HG02943 (cell line): ENCODE results near the gene CSF3R.

Experiments
- ATAC-seq: cut with Tn5 transposase; IDR thresholded peaks from one replicate; pipeline ENCODE4 v1.9.1; 2021; ENCODE audit warnings: mild to moderate bottlenecking, low read depth, moderate library complexity; ENCODE audit not compliant: unreplicated experiment

The CSF3R gene

GRCh38 chr1:36463803-36464604 lies 18.7 kb downstream of the CSF3R start, which contains the start of gene MRPS15:
Gene MRPS15, minus strand, starts transcription at chr1:36464384. Its CDS starts 109 bp downstream, at chr1:36464275.
- peak; percentile 89 for ATAC-seq

GRCh38 chr1:36463463-36463802 lies 19.3 kb downstream of the CSF3R start:
- ATAC-seq, result no peak

DNA sequence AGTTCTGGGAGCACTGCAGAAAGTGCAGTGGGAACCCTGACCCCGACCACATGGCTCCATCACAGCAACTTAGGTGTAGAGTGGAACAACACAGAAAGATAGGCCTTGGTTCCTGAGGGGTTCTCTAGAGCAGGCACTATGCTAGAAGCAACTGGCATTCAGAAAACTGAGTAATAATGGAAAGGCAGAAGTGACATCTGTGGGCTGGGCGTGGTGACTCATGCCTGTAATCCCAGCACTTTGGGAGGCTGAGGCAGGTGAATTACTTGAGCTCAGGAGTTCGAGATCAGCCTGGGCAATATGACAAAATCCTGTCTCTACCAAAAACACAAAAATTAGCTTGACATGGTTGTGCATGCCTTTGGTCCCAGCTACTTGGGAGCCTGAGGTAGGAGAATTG lies 23.8 kb downstream of the CSF3R start:
- ATAC-seq, result no peak

DNA sequence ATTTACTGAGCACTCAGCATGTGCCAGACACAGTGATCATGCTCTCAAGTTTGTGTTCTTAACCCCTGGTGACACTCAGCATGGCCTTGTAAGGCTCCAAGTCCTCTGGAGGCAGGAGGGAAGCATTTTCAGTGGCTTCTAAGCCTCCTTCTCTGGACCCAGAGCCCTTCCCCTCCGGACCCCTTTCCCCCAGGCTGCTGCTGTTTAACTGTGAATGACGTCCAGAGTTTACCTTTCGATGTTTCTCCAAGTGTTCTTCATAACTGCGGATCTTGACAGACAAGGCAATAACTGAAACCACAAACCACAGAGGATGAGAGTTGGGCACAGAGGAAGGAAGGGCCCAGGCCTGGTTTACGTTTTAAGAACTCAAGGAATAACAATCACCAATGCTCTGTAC lies 25.0 kb downstream of the CSF3R start:
- ATAC-seq, result no peak

DNA sequence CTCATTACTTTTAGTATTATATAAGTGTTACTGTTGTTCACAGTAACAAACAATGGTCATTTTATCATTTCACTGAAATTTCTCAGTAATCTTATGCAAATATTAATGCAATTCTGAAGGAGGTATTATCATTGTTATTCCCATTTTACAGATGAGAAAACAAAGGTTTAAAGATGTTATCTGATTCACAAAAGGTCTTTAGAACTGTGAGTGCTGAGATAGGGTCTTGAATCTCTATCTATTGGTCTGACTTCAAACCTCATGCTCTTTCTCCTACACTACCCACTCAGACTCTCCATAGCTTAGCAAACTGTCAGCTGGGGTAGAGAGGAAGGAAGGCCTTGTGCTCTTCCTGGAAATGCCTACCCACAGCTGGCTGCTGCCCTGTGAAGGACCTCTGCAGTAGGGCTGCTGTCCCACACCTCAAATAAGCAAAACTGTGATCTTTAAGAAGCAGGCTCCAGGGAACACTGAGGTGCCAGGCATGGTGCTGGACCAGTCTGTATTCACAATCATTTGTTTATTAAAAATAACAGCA lies 26.3 kb downstream of the CSF3R start:
- no peak for ATAC-seq

GRCh38 chr1:36455386-36455785 lies 27.3 kb downstream of the CSF3R start:
- ATAC-seq, result no peak

DNA sequence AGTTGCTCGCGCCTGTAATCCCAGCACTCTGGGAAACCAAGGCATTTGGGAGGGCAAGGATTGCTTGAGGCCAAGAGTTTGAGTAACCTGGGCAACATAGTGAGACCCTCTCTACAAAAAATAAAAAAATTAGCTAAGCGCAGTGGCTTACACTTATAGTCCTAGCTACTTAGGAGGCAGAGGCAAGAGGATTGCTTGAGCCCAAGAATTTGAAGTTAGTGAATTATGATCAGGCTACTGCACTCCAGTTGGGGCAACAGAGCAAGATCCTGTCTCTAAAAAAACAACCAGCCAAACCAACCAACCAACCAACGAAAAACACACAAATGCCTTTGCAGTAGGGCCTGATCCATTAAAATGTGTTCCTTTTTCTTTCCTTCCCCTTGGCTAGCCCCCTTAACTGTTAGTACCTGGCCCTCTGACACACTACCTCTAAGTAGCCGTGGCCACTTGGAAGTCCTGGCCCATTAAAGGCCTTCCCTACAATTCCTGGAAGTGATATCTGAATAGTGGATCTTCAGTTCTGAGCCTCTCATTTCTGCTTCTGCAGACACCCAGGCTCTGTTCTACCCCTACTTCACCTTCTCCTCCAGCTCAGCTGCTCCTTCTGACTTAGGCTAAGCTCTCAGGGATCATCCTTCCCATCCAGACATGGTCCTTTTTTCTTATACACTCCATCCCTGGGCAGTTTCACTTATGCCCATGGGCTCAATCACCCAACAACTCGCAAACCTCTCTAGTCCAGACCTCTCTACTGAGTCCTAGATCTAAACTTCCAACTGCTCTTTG lies 28.9 kb downstream of the CSF3R start:
- ATAC-seq, result no peak

DNA sequence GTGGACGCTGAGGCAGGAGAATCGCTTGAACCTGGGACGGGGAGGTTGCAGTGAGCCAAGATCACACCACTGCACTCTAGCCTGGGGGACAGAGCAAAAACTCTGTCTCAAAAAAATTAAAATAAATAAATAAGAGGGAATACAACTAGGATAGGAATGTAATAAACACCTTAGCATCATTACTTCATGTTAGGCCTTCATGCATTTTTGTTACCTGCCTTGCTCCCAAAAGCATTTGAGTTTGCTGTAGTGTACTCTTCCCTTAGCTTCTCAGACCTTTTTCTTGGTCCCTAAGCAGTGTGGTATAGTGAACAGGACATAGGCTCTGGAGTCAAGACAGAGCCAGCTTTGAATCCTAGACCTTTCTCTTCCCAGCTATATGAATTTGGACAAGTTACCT lies 29.7 kb downstream of the CSF3R start:
- ATAC-seq, result no peak

DNA sequence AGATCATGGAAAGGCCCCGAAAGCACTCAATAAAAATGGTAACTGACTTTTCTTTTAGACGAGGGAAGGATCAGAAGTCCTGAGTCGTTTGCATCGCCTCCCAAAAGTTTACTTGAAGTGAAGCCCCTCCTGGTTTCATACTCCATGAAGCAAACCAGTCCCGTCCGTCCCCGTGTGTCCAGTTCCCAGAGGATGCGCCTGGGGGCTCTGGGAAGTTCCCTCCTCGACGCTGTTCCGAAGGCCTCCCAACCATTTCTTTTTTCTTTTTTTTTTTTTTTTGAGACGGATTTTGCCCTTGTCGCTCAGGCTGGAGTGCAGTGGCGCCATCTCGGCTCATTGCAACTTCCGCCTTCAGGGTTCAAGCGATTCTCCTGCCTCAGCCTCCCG lies 31.8 kb downstream of the CSF3R start:
- ATAC-seq, result no peak

DNA sequence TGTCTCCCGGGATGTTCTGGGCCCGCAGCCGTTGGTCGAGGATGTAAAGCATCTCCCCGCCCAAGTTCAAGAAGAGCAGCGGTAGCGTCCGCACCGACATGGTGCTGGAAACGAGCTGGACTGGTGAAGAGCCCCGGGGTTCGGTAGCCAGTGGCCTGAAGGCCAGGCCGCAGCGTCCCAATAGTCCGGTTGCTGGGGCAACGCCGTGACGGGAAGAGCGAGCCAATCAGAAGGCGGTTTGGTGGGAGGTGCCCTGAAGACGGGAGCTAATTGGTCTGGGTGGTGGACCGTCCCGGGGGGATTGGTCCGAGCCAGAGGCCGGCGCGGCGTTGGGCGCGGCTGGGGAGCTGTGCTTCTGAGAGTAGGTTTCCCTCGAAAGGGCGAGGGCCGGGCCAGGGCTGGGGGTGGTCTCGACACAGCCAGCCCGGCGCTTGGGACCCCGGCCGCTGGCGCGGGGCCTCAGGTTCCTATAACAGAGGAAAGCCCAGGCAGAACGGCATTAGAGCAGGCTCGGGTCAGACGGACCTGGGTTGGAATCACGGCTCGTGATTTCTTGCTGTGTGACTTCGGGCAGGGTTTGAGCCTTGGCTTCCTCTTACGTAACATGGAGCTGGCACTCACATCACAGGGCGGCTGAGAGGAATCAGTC lies 32.3 kb downstream of the CSF3R start, which contains the start of gene OSCP1:
Gene OSCP1, minus strand, starts transcription at position 182 of the 649 bp plus-strand sequence. Its CDS starts 82 bp downstream, at position 100.
- peak; percentile 95 for ATAC-seq

GRCh38 chr1:36448530-36449056 lies 34.1 kb downstream of the CSF3R start:
- no peak for ATAC-seq

DNA sequence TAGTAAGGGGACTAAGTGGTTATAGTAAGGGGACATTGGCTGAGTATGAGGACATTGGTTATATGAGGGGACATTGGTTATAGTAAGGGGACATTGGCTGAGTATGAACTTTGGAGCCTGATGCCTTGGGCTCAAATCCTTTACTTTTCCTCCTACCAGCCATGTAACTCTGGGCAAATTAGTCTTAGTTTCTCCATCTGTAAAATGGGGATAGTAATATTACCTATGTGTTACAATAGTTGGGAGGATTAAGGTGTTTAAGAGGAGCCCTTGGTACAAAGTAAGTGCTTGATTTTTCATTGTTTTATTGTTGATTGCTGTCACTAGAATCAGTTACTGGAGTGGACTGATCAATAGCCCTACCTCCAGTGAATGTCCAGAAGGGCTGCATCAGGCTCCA lies 35.3 kb downstream of the CSF3R start:
- ATAC-seq, result no peak

- no peak for ATAC-seq
Observed at GRCh38 chr1:36446746-36447145, 36.0 kb downstream of the CSF3R start.

GRCh38 chr1:36446271-36446670 lies 36.4 kb downstream of the CSF3R start:
- no peak for ATAC-seq

GRCh38 chr1:36443297-36443696 lies 39.4 kb downstream of the CSF3R start:
- no peak for ATAC-seq

- ATAC-seq, result no peak
Observed at GRCh38 chr1:36442337-36442736, 40.4 kb downstream of the CSF3R start.

GRCh38 chr1:36440646-36441045 lies 42.1 kb downstream of the CSF3R start:
- ATAC-seq, result no peak

DNA sequence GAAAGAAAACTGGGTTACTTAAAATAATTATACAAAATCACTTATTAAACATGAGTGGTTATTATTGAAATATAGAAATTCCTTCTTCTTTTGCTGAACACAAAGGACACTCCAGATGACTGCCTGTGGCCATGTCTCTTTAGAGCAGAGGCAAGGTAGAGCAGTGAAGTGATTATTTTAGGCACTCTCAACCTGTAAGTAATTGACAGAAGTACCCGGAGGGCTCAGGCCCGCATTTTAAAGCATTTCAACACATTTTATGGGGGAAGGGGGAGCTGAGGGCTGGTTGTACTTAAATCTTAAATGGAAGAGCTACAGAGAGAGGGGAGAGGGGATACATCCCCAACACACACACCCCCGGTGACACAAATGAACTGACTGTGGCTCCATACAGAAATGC lies 42.7 kb downstream of the CSF3R start:
- no peak for ATAC-seq

DNA sequence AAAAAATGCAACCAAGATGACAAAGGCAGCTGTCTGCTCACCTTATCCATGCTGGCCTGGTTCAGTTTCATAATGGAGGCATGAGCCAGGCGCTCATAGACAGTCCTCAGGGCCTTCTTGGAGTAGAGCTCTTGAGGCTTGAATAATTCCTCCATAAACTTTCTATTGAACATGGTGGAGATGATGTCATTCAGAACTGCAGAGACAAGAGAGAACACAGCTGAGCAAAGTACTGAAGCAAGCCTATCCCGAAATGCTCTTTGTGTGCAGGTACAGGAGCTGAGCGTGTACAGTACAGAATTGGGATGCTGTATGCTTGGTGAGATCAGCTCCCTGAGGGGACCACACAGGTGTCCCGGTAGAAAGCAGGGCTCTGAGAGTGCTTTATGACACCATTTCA lies 44.0 kb downstream of the CSF3R start:
- ATAC-seq, result no peak

DNA sequence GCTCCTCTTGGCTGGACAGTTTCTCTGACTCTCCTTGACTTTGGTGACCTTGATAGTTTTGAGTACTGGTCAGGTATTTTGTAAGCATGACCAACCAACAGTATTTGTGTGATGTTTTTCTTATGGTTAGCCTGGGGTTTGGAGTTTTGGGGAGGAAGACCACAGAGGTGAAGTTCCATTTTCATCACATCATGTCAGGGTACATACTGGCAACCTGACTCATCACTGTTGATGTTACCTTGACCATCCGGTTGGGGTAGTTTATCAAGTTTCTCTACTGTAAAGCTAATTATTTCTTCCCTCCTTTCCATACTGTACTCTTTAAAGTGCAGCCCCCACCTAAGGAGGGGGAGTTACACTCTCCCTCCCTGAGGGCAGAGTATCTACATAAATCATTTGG lies 45.9 kb downstream of the CSF3R start:
- no peak for ATAC-seq

DNA sequence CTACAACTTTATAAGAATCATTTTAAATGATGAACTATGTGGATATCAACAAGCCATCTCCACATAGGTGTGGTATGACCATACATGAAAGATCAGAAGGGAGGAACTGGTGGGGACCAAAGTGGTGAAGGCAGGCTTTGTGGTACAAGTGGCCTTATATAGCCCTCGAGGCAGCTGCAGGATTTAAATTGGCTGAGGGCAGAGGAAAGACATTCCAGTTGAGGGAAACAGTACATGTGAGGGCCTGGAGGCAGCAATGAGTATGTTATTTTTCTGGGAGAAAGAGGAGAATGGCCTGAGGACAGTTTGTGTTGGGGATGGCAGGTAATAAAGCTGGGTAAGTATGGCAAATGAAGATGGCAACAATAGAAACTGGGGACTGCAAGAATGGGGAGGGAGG lies 49.6 kb downstream of the CSF3R start:
- no peak for ATAC-seq
